HG03378 (cell line): ENCODE results near the gene ZNF709.
A peak's percentile ranks its signal among the peaks of the same experiment; 100 is the strongest.
"Not testable (repeated sequence)": the region's sequence is repeated elsewhere in the genome, so short reads cannot be mapped to it uniquely, and the experiment has no call there.

Experiments used
- ATAC-seq: cut with Tn5 transposase; IDR thresholded peaks from one replicate; pipeline ENCODE4 v1.9.1; 2021; ENCODE audit warnings: mild to moderate bottlenecking, moderate library complexity; ENCODE audit not compliant: unreplicated experiment

The ZNF709 gene

GRCh38 chr19:12464139-12464538 is 20.5 kb downstream of the ZNF709 start:
- not testable (repeated sequence) for ATAC-seq

- ATAC-seq, result no peak
These were observed 31.1 kb downstream of the ZNF709 start for GRCh38 chr19:12453495-12453894.

GRCh38 chr19:12450844-12451243 is 33.8 kb downstream of the ZNF709 start:
- no peak for ATAC-seq

GRCh38 chr19:12448808-12449207 is 35.8 kb downstream of the ZNF709 start:
- ATAC-seq, result no peak

- peak; percentile 91 for ATAC-seq
These were observed 43.9 kb downstream of the ZNF709 start, which contains the start of gene ZNF443 for GRCh38 chr19:12440541-12441316. Gene ZNF443 (minus strand): TSS chr19:12441021. CDS start chr19:12440914, 107 bp downstream.

- ATAC-seq, result peak; percentile 27
These were observed 44.7 kb downstream of the ZNF709 start for GRCh38 chr19:12439686-12440540.

- ATAC-seq, result not testable (repeated sequence)
These were observed 53.8 kb downstream of the ZNF709 start for GRCh38 chr19:12430726-12431299.

GRCh38 chr19:12425888-12426274 is 58.7 kb downstream of the ZNF709 start:
- ATAC-seq, result no peak

- no peak for ATAC-seq
These were observed 59.3 kb downstream of the ZNF709 start for GRCh38 chr19:12425236-12425887.

GRCh38 chr19:12417273-12417672 is 67.3 kb downstream of the ZNF709 start:
- ATAC-seq, result not testable (repeated sequence)

GRCh38 chr19:12411893-12412292 is 72.7 kb downstream of the ZNF709 start:
- no peak for ATAC-seq
